GM12878 (cell line): Measurements from ENCODE around the gene TMBIM1. TPM values are rescaled to one million over a fixed set of nuclear protein-coding genes. Genes with fewer than 3 reads are reported as not detected.
A peak's percentile ranks its signal among the peaks of the same experiment; 100 is the strongest.

Experiments
- ATAC-seq: fragments of 200-7000 bp; cut with Tn5 transposase; 3 replicates; pipeline ENCODE4 v1.9.1; 2020; ENCODE audit warnings: mild to moderate bottlenecking, moderate library complexity
- BruUV-seq: library from RNA; stranded (reverse); fragments of 400-500 nt; replicated peaks from 2 replicates; lab custom pipeline; 2021; lab: Mats Ljungman, UMichigan
- CTCF ChIA-PET: fragments of 300-600 bp; sonication (Branson Sonifier 250); formaldehyde crosslinking; extraction: SDS; loops from one replicate; lab custom pipeline; 2021; ENCODE audit warnings: inconsistent platforms; lab: Yijun Ruan, JAX
- POLR2A ChIA-PET: fragments of 350-600 bp; formaldehyde crosslinking; extraction: SDS; loops from one replicate; lab custom pipeline; 2021; ENCODE audit warnings: inconsistent platforms; lab: Charles Lee
- RAD21 ChIA-PET: fragments of 300-600 bp; sonication (Branson Sonifier 250); formaldehyde crosslinking; loops from one replicate; lab custom pipeline; 2023; ENCODE audit warnings: antibody characterized with exemption; ENCODE audit not compliant: unreplicated experiment; lab: Charles Lee
- SMC1A ChIA-PET: fragments of 300-600 bp; sonication (Branson Sonifier 250); formaldehyde crosslinking; loops from one replicate; lab custom pipeline; 2023; ENCODE audit not compliant: unreplicated experiment, uncharacterized antibody; lab: Charles Lee
- DNase-seq: peaks from one replicate; pipeline ENCODE4 v3.0.0-alpha.2; 2011; ENCODE audit warnings: low read depth, low spot score
- FAIRE-seq: peaks from 3 replicates; lab custom pipeline; 2011; peaks lifted over from hg19 to GRCh38; lab: Jason Lieb, UNC
- H2AFZ ChIP-seq: 2 replicates; pipeline ENCODE4 v1.6.0; 2011; ENCODE audit warnings: low read depth, low read length, control low read depth; ENCODE audit not compliant: control insufficient read depth
- H3K27ac ChIP-seq: 2 replicates; pipeline ENCODE4 v1.5.1; 2011; ENCODE audit warnings: control low read depth; ENCODE audit not compliant: control insufficient read depth, insufficient read depth
- H3K27me3 ChIP-seq, 2 experiments: replicated peaks in 1 of 2; 2 replicates each; pipeline versions ENCODE4 v1.6.0 to v1.6.1; 2011; ENCODE audit warnings: low read length in 1 of 2; ENCODE audit not compliant: control insufficient read depth in 2 of 2, insufficient read depth in 2 of 2
- H3K36me3 ChIP-seq, 2 experiments: 2 replicates each; pipeline ENCODE4 v1.5.1; 2011; ENCODE audit warnings: low read length in 1 of 2; ENCODE audit not compliant: control insufficient read depth in 2 of 2, insufficient read depth in 2 of 2
- H3K4me1 ChIP-seq: 2 replicates; pipeline ENCODE4 v1.6.1; 2011; ENCODE audit warnings: mild to moderate bottlenecking, low read length, moderate library complexity, mixed read lengths; ENCODE audit not compliant: control insufficient read depth, insufficient read depth
- H3K4me2 ChIP-seq: 2 replicates; pipeline ENCODE4 v1.6.0; 2011; ENCODE audit warnings: control low read depth; ENCODE audit not compliant: control insufficient read depth, insufficient read depth
- H3K4me3 ChIP-seq: fragments of 200-600 bp; sonication (generic); 2 replicates; pipeline ENCODE4 v1.5.1; 2016
- H3K79me2 ChIP-seq: 2 replicates; pipeline ENCODE4 v1.6.0; 2011; ENCODE audit warnings: low read length; ENCODE audit not compliant: control insufficient read depth, insufficient read depth
- H3K9ac ChIP-seq: 2 replicates; pipeline ENCODE4 v1.8.0; 2011; ENCODE audit warnings: low read length, control low read depth, mixed read lengths; ENCODE audit not compliant: control insufficient read depth, insufficient read depth
- H3K9me3 ChIP-seq: replicated peaks from 3 replicates; pipeline ENCODE4 v1.5.1; 2011; ENCODE audit warnings: mild to moderate bottlenecking, low read length; ENCODE audit not compliant: control insufficient read depth, insufficient read depth
- H4K20me1 ChIP-seq: 2 replicates; pipeline ENCODE4 v1.6.0; 2011; ENCODE audit not compliant: control insufficient read depth, insufficient read depth
- ATF7 ChIP-seq: fragments of 450-650 bp; IDR thresholded peaks from 2 replicates; pipeline ENCODE4 v1.6.1; 2016; ENCODE audit warnings: low read depth, mild to moderate bottlenecking
- CHD1 ChIP-seq: IDR thresholded peaks from 2 replicates; pipeline ENCODE4 v1.6.1; 2012; ENCODE audit warnings: low read depth, low read length, improper control_type of control experiment
- TBL1XR1 ChIP-seq: IDR thresholded peaks from 2 replicates; pipeline ENCODE4 v1.6.1; 2012; ENCODE audit warnings: low read depth, low read length, improper control_type of control experiment
- ZZZ3 ChIP-seq: IDR thresholded peaks from 2 replicates; pipeline ENCODE4 v1.6.1; 2011; ENCODE audit warnings: low read depth; ENCODE audit not compliant: control insufficient read depth, insufficient read length
- WGBS: methylation state at CpG from one replicate; pipeline ENCODE4 v1.1.6; 2016; ENCODE audit warnings: low lambda C conversion rate; ENCODE audit not compliant: insufficient replicate concordance, insufficient coverage; ENCODE audit errors: missing lambda C conversion rate; 5-methylcytosine and 5-hydroxymethylcytosine counted together
- in situ Hi-C: fragments of 300-500 bp; cut with MboI; formaldehyde crosslinking; loops from 9 replicates; pipeline ENCODE4 v1.14.3; 2018; ENCODE audit warnings: mixed read lengths
- intact Hi-C: fragments of 100-400 bp; cut with micrococcal nuclease; formaldehyde crosslinking; loops from one replicate; pipeline ENCODE4 v1.14.2; 2022; ENCODE audit not compliant: unreplicated experiment
- polyA plus RNA-seq, 11 experiments: library from polyadenylated mRNA; depleted of rRNA in 4 of 11; unstranded in 6 of 11; stranded (reverse) in 5 of 11; fragments of >200 nt; fragmentation: Nextera tagmentation in 4 of 11; fragmentation: Illumina TruSeq in 1 of 11; extraction: Ambion mirVana in 4 of 11; extraction: Trizol in 1 of 11; gene quantifications; 1 replicate in 1 of 11; 2 replicates in 10 of 11; pipeline versions ENCODE4 v1.2.1 to v1.2.3, GENCODE V29; 2011 to 2016; ENCODE audit warnings: inconsistent platforms in 2 of 11, missing spikeins in 2 of 11, low read depth in 1 of 11
- total RNA-seq, 4 experiments: library from RNA; depleted of rRNA in 3 of 4; stranded (reverse); fragments of >200 nt in 3 of 4; fragmentation: Illumina TruSeq in 1 of 4; extraction: Trizol in 1 of 4; gene quantifications; 2 replicates each; pipeline versions ENCODE4 v1.2.1 to v1.2.3, GENCODE V29; 2013 to 2021
- TF ChIP-seq, protein P1 (sequence below): fragments of 450-650 bp; IDR thresholded peaks from 2 replicates; pipeline ENCODE4 v1.6.1; 2017; ENCODE audit warnings: mild to moderate bottlenecking, moderate library complexity

TMBIM1 gene
- total and polyA plus RNA-seq, 10 of the 15 experiments (the other 5 are each of a cell fraction or from before 2014, with no cell fraction given): 6.1 to 38.3 (median 26.2) TPM

DNA sequence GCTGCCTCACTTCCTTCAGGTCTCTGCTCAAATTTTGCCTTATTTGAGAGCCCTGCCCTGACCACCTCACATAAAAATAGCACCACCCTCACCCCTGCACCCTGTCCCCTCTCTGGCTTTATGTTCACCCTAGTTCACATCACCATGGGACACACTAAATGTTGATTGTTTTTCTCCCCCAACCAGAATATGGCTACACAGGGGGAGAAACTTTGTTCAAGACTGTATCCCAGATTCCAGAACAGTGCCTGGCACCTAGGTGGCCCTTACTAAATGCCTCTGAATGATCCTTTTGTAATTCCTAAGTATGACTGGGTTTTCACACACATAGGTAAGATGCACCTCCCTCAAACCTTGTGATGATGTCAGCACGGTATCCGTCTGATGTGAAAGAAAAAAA is 36.0 kb upstream of the TMBIM1 start:
- FAIRE-seq (no peak), ATAC-seq (no peak), DNase-seq (no peak)
- ChIA-PET POLR2A (interaction anchor here (0.6 to 2.3 kb wide), 6 partner anchors 11 to 568 kb away, joined by 3 to 19 read pairs (median 4); no protein-coding TSS in a partner anchor), CTCF (interaction anchor here (0.7 to 3.2 kb wide), 5 partner anchors 26 to 69 kb away, joined by 3 to 14 read pairs (median 4); partner anchors contain the start of gene CATIP), SMC1A (interaction anchor here (1.5 to 2.4 kb wide), 4 partner anchors 26 to 56 kb away, joined by 4 to 7 read pairs (median 6); no protein-coding TSS in a partner anchor), RAD21 (interaction anchor here (1.9 kb wide), 1 partner anchor 38 kb away, joined by 5 read pairs; no protein-coding TSS in a partner anchor)
- Histone ChIP-seq H3K27me3 (no peaks in the 10 kb centered on the region), H3K4me3 (no peak overlapping the region), H3K36me3 (no peaks in the 10 kb centered on the region), H3K4me2 (no peak overlapping the region), H2AFZ (peak overlapping the region; percentile 5; the same call in 1 of the 2 replicates), H3K4me1 (peaks cover 52% of the 10 kb centered on the region), H3K27ac (peak overlapping the region; percentile 7; the same call in 1 of the 2 replicates), H3K9ac (no peak overlapping the region), H3K9me3 (no peaks in the 10 kb centered on the region), H4K20me1 (no peaks in the 10 kb centered on the region), H3K79me2 (no peaks in the 10 kb centered on the region; the same call in 1 of the 2 replicates)
- 60% methylated on average over 2 of the region's 2 CpGs for WGBS
- in situ Hi-C loops (no loop called here), intact Hi-C loops (no loop called here)
- BruUV-seq: no TSS peak
- TF ChIP-seq CHD1 (no peak), ZZZ3 (no peak), TBL1XR1 (no peak), ATF7 (no peak)
- TF ChIP-seq, protein P1, sequence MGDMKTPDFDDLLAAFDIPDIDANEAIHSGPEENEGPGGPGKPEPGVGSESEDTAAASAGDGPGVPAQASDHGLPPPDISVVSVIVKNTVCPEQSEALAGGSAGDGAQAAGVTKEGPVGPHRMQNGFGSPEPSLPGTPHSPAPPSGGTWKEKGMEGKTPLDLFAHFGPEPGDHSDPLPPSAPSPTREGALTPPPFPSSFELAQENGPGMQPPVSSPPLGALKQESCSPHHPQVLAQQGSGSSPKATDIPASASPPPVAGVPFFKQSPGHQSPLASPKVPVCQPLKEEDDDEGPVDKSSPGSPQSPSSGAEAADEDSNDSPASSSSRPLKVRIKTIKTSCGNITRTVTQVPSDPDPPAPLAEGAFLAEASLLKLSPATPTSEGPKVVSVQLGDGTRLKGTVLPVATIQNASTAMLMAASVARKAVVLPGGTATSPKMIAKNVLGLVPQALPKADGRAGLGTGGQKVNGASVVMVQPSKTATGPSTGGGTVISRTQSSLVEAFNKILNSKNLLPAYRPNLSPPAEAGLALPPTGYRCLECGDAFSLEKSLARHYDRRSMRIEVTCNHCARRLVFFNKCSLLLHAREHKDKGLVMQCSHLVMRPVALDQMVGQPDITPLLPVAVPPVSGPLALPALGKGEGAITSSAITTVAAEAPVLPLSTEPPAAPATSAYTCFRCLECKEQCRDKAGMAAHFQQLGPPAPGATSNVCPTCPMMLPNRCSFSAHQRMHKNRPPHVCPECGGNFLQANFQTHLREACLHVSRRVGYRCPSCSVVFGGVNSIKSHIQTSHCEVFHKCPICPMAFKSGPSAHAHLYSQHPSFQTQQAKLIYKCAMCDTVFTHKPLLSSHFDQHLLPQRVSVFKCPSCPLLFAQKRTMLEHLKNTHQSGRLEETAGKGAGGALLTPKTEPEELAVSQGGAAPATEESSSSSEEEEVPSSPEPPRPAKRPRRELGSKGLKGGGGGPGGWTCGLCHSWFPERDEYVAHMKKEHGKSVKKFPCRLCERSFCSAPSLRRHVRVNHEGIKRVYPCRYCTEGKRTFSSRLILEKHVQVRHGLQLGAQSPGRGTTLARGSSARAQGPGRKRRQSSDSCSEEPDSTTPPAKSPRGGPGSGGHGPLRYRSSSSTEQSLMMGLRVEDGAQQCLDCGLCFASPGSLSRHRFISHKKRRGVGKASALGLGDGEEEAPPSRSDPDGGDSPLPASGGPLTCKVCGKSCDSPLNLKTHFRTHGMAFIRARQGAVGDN: no peak
